HepG2 (cell line): Measurements from ENCODE around the gene PSENEN. TPM values are rescaled to one million over a fixed set of nuclear protein-coding genes. Genes with fewer than 3 reads are reported as not detected.

ENCODE experiments used
- CEBPZ ChIP-seq: IDR thresholded peaks from 2 replicates; pipeline ENCODE4 v1.6.1; 2012; ENCODE audit warnings: low read length, improper control_type of control experiment
- ERF ChIP-seq: IDR thresholded peaks from 2 replicates; pipeline ENCODE4 v1.6.1; 2018; ENCODE audit warnings: missing biosample characterization, missing genetic modification reagents
- HES4 ChIP-seq: sonication (generic); formaldehyde crosslinking; IDR thresholded peaks from 2 replicates; pipeline ENCODE4 v1.9.0; 2021; ENCODE audit warnings: mild to moderate bottlenecking, missing genetic modification reagents, borderline replicate concordance
- ISX ChIP-seq: sonication (generic); formaldehyde crosslinking; conservative IDR thresholded peaks from 2 replicates; pipeline ENCODE4 v1.5.0; 2020; ENCODE audit warnings: missing genetic modification reagents
- MTF2 ChIP-seq: sonication (generic); formaldehyde crosslinking; IDR thresholded peaks from 2 replicates; pipeline ENCODE4 v1.5.0; 2020; ENCODE audit warnings: missing genetic modification reagents, borderline replicate concordance
- NFATC3 ChIP-seq: sonication (generic); formaldehyde crosslinking; IDR thresholded peaks from 2 replicates; pipeline ENCODE4 v1.5.1; 2020; ENCODE audit warnings: mild to moderate bottlenecking, missing genetic modification reagents
- NFE2L2 ChIP-seq: fragments of 150-350 bp; IDR thresholded peaks from 2 replicates; pipeline ENCODE4 v1.6.1; 2014; ENCODE audit warnings: low read length
- RFX5 ChIP-seq: IDR thresholded peaks from 2 replicates; pipeline ENCODE4 v1.6.1; 2011; ENCODE audit warnings: low read depth, low read length, improper control_type of control experiment
- RFXANK ChIP-seq: IDR thresholded peaks from 2 replicates; pipeline ENCODE4 v1.6.1; 2016
- SIN3A ChIP-seq: IDR thresholded peaks from 2 replicates; pipeline ENCODE4 v1.6.1; 2011; ENCODE audit warnings: low read depth, mild to moderate bottlenecking, control low read depth, low read length, borderline replicate concordance
- STAG1 ChIP-seq: sonication (generic); formaldehyde crosslinking; IDR thresholded peaks from 2 replicates; pipeline ENCODE4 v1.4.0; 2020; ENCODE audit warnings: missing genetic modification reagents
- SYNCRIP ChIP-seq: fragments of 200-400 bp; formaldehyde crosslinking; IDR thresholded peaks from 2 replicates; pipeline ENCODE4 v1.6.1; 2018; ENCODE audit warnings: mild to moderate bottlenecking, low read depth, low read length; ENCODE audit not compliant: insufficient read depth
- ZBTB7B ChIP-seq: sonication (generic); formaldehyde crosslinking; IDR thresholded peaks from 2 replicates; pipeline ENCODE4 v1.4.0; 2020; ENCODE audit warnings: missing genetic modification reagents
- ZNF136 ChIP-seq: sonication (generic); formaldehyde crosslinking; IDR thresholded peaks from 2 replicates; pipeline ENCODE4 v1.8.1; 2022; ENCODE audit warnings: low read depth, mild to moderate bottlenecking, moderate library complexity, missing genetic modification reagents
- ZNF772 ChIP-seq: sonication (generic); formaldehyde crosslinking; IDR thresholded peaks from 2 replicates; pipeline ENCODE4 v1.5.0; 2020; ENCODE audit warnings: mild to moderate bottlenecking, missing genetic modification reagents
- polyA plus RNA-seq, 8 experiments: library from polyadenylated mRNA; depleted of rRNA in 3 of 8; stranded (reverse) in 7 of 8; unstranded in 1 of 8; fragments of >200 nt; fragmentation: Illumina TruSeq in 4 of 8; extraction: Trizol in 4 of 8; gene quantifications; 2 replicates each; pipeline versions ENCODE4 v1.2.1 to v1.2.3, GENCODE V29; 2011 to 2016; ENCODE audit warnings: low read depth in 4 of 8, missing spikeins in 1 of 8, mixed read lengths in 1 of 8; ENCODE audit not compliant: insufficient read depth in 1 of 8
- total RNA-seq, 5 experiments: library from RNA; depleted of rRNA; stranded (reverse); fragments of >200 nt; fragmentation: Illumina TruSeq; extraction: Trizol; gene quantifications; 2 replicates each; pipeline ENCODE4 v1.2.3, GENCODE V29; 2016; ENCODE audit warnings: low read depth in 1 of 5
- TF ChIP-seq, protein P1 (sequence below): sonication (generic); formaldehyde crosslinking; IDR thresholded peaks from 2 replicates; pipeline ENCODE4 v1.4.0; 2020; ENCODE audit warnings: mild to moderate bottlenecking, missing genetic modification reagents
- TF ChIP-seq, protein P2 (sequence below): sonication (generic); formaldehyde crosslinking; IDR thresholded peaks from 2 replicates; pipeline ENCODE4 v1.5.1; 2020; ENCODE audit warnings: mild to moderate bottlenecking, missing genetic modification reagents, moderate library complexity

PSENEN gene
- total and polyA plus RNA-seq, 2 of the 13 experiments (the other 11 are each of a cell fraction or from before 2014, with no cell fraction given), result 16.9 to 34.2 TPM

DNA sequence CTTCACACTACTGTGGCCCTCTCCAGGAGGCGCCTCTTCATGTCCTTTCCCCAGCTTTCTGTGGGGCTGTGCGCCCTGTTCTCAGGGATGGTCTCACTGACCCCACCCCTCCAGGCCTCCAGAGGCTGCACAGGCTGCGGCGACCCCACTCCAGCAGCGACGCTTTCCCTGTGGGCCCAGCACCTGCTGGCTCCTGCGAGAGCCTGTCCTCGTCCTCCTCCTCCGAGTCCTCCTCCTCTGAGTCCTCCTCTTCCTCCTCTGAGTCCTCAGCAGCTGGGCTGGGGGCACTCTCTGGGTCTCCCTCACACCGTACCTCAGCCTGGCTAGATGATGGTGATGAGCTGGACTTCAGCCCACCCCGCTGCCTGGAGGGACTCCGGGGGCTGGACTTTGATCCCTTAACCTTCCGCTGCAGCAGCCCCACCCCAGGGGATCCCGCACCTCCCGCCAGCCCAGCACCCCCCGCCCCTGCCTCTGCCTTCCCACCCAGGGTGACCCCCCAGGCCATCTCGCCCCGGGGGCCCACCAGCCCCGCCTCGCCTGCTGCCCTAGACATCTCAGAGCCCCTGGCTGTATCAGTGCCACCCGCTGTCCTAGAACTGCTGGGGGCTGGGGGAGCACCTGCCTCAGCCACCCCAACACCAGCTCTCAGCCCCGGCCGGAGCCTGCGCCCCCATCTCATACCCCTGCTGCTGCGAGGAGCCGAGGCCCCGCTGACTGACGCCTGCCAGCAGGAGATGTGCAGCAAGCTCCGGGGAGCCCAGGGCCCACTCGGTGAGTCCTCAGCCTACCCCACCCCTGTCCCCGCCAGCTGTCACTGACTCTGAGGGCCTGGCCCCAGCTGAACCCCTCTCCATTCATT lies 41.1 kb downstream of the PSENEN start (continued):
- TF ChIP-seq MTF2, result no peak
- peak; percentile 27; the same call in 1 of the 2 replicates for TF ChIP-seq SIN3A
- 0 out of 2 replicates have a peak, but pooled peaks have one; percentile 46 for TF ChIP-seq ZNF772 (CRISPR knock-in tag)
- no peak for TF ChIP-seq SYNCRIP
- TF ChIP-seq ERF, result 0 out of 2 replicates have a peak, but pooled peaks have one; percentile 31
- TF ChIP-seq NFATC3, result no peak
- TF ChIP-seq STAG1 (CRISPR knock-in tag), result no peak
- TF ChIP-seq, protein P1, sequence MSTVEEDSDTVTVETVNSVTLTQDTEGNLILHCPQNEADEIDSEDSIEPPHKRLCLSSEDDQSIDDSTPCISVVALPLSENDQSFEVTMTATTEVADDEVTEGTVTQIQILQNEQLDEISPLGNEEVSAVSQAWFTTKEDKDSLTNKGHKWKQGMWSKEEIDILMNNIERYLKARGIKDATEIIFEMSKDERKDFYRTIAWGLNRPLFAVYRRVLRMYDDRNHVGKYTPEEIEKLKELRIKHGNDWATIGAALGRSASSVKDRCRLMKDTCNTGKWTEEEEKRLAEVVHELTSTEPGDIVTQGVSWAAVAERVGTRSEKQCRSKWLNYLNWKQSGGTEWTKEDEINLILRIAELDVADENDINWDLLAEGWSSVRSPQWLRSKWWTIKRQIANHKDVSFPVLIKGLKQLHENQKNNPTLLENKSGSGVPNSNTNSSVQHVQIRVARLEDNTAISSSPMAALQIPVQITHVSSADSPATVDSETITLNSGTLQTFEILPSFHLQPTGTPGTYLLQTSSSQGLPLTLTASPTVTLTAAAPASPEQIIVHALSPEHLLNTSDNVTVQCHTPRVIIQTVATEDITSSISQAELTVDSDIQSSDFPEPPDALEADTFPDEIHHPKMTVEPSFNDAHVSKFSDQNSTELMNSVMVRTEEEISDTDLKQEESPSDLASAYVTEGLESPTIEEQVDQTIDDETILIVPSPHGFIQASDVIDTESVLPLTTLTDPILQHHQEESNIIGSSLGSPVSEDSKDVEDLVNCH, result no peak
- TF ChIP-seq, protein P2, sequence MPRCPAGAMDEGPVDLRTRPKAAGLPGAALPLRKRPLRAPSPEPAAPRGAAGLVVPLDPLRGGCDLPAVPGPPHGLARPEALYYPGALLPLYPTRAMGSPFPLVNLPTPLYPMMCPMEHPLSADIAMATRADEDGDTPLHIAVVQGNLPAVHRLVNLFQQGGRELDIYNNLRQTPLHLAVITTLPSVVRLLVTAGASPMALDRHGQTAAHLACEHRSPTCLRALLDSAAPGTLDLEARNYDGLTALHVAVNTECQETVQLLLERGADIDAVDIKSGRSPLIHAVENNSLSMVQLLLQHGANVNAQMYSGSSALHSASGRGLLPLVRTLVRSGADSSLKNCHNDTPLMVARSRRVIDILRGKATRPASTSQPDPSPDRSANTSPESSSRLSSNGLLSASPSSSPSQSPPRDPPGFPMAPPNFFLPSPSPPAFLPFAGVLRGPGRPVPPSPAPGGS (CRISPR knock-in tag), result no peak
- TF ChIP-seq NFE2L2, result no peak
- no peak for TF ChIP-seq CEBPZ
- no peak for TF ChIP-seq ISX
- TF ChIP-seq ZBTB7B, result peak; percentile 80
- TF ChIP-seq HES4 (CRISPR knock-in tag), result no peak
- TF ChIP-seq RFXANK (CRISPR knock-in tag), result no peak
- TF ChIP-seq ZNF136, result 0 out of 2 replicates have a peak, but pooled peaks have one; percentile 38
- TF ChIP-seq RFX5, result no peak
